Natural killer cell (primary cell): Measurements from ENCODE around the gene CMSS1. TPM values are rescaled to one million over a fixed set of nuclear protein-coding genes. Genes with fewer than 3 reads are reported as not detected.

Experiments used
- ATAC-seq, 3 donors: fragments of 150-1000 bp in 2 of 3; fragments of 200-7000 bp in 1 of 3; cut with Tn5 transposase; 1 replicate in 1 of 3; 2 replicates in 2 of 3; pipeline ENCODE4 v1.10.0; 2021; ENCODE audit warnings: mild to moderate bottlenecking in 2 of 3, moderate library complexity in 2 of 3
- DNase-seq, 2 donors: peaks; one replicate each; pipeline versions ENCODE4 v3.0.0 to v3.0.0-alpha.2; 2013 to 2021; ENCODE audit warnings: mixed read lengths in 1 of 2
- H3K27ac ChIP-seq: one replicate; pipeline ENCODE4 v1.5.1; 2013; ENCODE audit warnings: mild to moderate bottlenecking, low read length
- H3K27me3 ChIP-seq: one replicate; pipeline ENCODE4 v1.6.1; 2013; ENCODE audit warnings: low read length; ENCODE audit not compliant: control insufficient read depth, insufficient read depth
- H3K36me3 ChIP-seq: one replicate; pipeline ENCODE4 v1.6.1; 2013; ENCODE audit warnings: low read length; ENCODE audit not compliant: control insufficient read depth, insufficient read depth
- H3K4me1 ChIP-seq: one replicate; pipeline ENCODE4 v1.6.1; 2013; ENCODE audit warnings: low read length; ENCODE audit not compliant: control insufficient read depth, insufficient read depth
- H3K4me3 ChIP-seq: one replicate; pipeline ENCODE4 v1.5.1; 2013; ENCODE audit warnings: low read length
- H3K9me3 ChIP-seq: one replicate; pipeline ENCODE4 v1.6.1; 2013; ENCODE audit warnings: low read length; ENCODE audit not compliant: control insufficient read depth, insufficient read depth
- H3K27ac Mint-ChIP-seq, 2 donors: one replicate each; pipeline ENCODE4 v1.8.0; 2022; ENCODE audit warnings: mild to moderate bottlenecking in 2 of 2, mixed read lengths in 2 of 2, moderate library complexity in 1 of 2
- H3K27me3 Mint-ChIP-seq, 2 donors: one replicate each; pipeline ENCODE4 v1.8.0; 2022; ENCODE audit warnings: low read depth in 2 of 2, mixed read lengths in 2 of 2
- H3K36me3 Mint-ChIP-seq: one replicate; pipeline ENCODE4 v1.8.0; 2022; ENCODE audit warnings: mixed read lengths
- H3K4me1 Mint-ChIP-seq, 2 donors: one replicate each; pipeline ENCODE4 v1.8.0; 2022; ENCODE audit warnings: mixed read lengths in 2 of 2
- H3K4me3 Mint-ChIP-seq: one replicate; pipeline ENCODE4 v1.8.0; 2022; ENCODE audit warnings: mild to moderate bottlenecking, moderate library complexity, mixed read lengths
- H3K9me3 Mint-ChIP-seq, 2 donors: one replicate each; pipeline ENCODE4 v1.8.0; 2022; ENCODE audit warnings: mixed read lengths in 2 of 2
- CTCF ChIP-seq: fragments of 200-600 bp; IDR thresholded peaks from one replicate; pipeline ENCODE4 v1.8.0; 2022; ENCODE audit warnings: antibody characterized with exemption
- WGBS: methylation state at CpG from one replicate; pipeline ENCODE4 v1.1.7; 2013; ENCODE audit warnings: missing lambda C conversion rate; ENCODE audit not compliant: insufficient coverage; 5-methylcytosine and 5-hydroxymethylcytosine counted together
- intact Hi-C: fragments of 100-400 bp; cut with micrococcal nuclease; formaldehyde crosslinking; loops from one replicate; pipeline ENCODE4 v1.14.2; 2022
- total RNA-seq, 4 donors: library from RNA; stranded (reverse); fragments of 120-200 nt in 1 of 4; gene quantifications; one replicate each; pipeline versions ENCODE4 v1.2.3 to v1.2.4, GENCODE V29; 2013 to 2022

Gene CMSS1
- total RNA-seq, 3 donors from 2014 or later (not counting 1 experiment from before 2014, with no cell fraction given): 7.8 to 12.7 (median 9.2) TPM

GRCh38 chr3:99984139-99984538 is 166.5 kb downstream of the CMSS1 start:
- no peak overlapping the region for H3K27ac ChIP-seq
- no peaks in the 10 kb centered on the region for H3K4me1 ChIP-seq
- no peak for TF ChIP-seq CTCF
- no peak overlapping the region for H3K27ac Mint-ChIP-seq
- no peaks in the 10 kb centered on the region for H3K36me3 ChIP-seq
- no peaks in the 10 kb centered on the region for H3K27me3 ChIP-seq
- H3K4me1 Mint-ChIP-seq: no peaks in the 10 kb centered on the region
- H3K36me3 Mint-ChIP-seq: no peaks in the 10 kb centered on the region
- ATAC-seq: no peak
- H3K4me3 ChIP-seq: no peak overlapping the region
- H3K9me3 Mint-ChIP-seq: no peaks in the 10 kb centered on the region
- H3K27me3 Mint-ChIP-seq: no peaks in the 10 kb centered on the region
- no peaks in the 10 kb centered on the region for H3K9me3 ChIP-seq
- no peak for DNase-seq
- H3K4me3 Mint-ChIP-seq: no peak overlapping the region
- intact Hi-C loops: no loop called here

DNA sequence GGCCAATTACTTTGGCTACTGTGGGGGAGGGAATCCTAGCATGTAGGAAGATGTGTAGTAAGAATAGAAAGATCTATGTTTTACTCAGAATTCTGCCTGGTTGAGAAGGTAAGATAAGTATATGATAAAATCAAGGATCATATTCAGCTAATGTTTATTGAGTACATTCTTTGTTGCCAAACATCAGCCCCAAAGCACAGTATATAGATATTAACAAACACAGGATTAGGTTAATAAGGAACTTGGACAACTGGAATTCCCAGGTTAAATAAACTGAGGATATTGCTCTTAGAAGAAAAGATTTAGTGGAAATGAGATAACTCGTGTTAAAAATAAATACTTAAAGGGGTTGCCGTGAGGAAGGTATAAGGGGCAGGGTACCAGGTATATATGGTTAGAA is 167.0 kb downstream of the CMSS1 start:
- no peak for TF ChIP-seq CTCF
- Histone ChIP-seq H3K27ac (no peak overlapping the region), H3K27me3 (no peaks in the 10 kb centered on the region), H3K36me3 (no peaks in the 10 kb centered on the region), H3K4me3 (no peak overlapping the region), H3K4me1 (no peaks in the 10 kb centered on the region), H3K9me3 (no peaks in the 10 kb centered on the region)
- WGBS: 100% methylated on average over 1 of the region's 2 CpGs
- ATAC-seq (no peak), DNase-seq (no peak)
- H3K4me1 Mint-ChIP-seq: no peaks in the 10 kb centered on the region
- intact Hi-C loops: no loop called here
- no peak overlapping the region for H3K4me3 Mint-ChIP-seq
- no peak overlapping the region for H3K27ac Mint-ChIP-seq
- no peaks in the 10 kb centered on the region for H3K36me3 Mint-ChIP-seq
- H3K9me3 Mint-ChIP-seq: no peaks in the 10 kb centered on the region
- H3K27me3 Mint-ChIP-seq: no peaks in the 10 kb centered on the region

GRCh38 chr3:99990179-99990578 is 172.5 kb downstream of the CMSS1 start:
- Mint-ChIP-seq H3K27ac (no peak overlapping the region), H3K4me3 (no peak overlapping the region), H3K9me3 (peaks cover 3 to 4% of the 10 kb centered on the region in 2 donors), H3K36me3 (peaks cover 12% of the 10 kb centered on the region), H3K4me1 (no peaks in the 10 kb centered on the region), H3K27me3 (no peaks in the 10 kb centered on the region)
- intact Hi-C loops: no loop called here
- DNase-seq (no peak), ATAC-seq (no peak)
- Histone ChIP-seq H3K9me3 (peaks cover 3% of the 10 kb centered on the region), H3K27ac (no peak overlapping the region), H3K27me3 (no peaks in the 10 kb centered on the region), H3K4me1 (no peaks in the 10 kb centered on the region), H3K36me3 (no peaks in the 10 kb centered on the region), H3K4me3 (no peak overlapping the region)
- 91% methylated on average over 1 of the region's 1 CpG for WGBS
- TF ChIP-seq CTCF: no peak

DNA sequence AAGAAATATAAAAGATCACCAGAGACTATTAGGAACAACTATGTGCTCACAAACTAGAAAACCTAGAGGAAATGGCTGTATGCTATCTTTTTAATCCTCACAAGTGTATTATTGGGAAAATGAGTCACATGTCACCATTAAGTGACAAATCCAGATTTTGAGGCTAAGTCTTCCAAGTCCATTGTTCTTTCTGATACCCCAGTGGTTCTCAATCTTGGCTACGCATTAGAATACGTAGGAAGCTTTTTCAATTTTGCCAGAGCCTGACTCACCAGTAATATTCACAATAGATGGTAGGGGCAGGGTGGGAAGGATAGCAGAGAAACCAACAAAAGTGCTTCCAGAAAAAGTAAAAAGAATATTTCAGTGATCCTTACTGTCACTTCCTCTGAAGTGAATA is 179.6 kb downstream of the CMSS1 start:
- no peak for TF ChIP-seq CTCF
- peaks cover 10% of the 10 kb centered on the region for H3K9me3 ChIP-seq
- no peaks in the 10 kb centered on the region for H3K36me3 ChIP-seq
- WGBS: 100% methylated on average over 2 of the region's 2 CpGs
- H3K9me3 Mint-ChIP-seq: peaks cover 4 to 8% of the 10 kb centered on the region in 2 donors
- no peak for DNase-seq
- intact Hi-C loops: no loop called here
- H3K27me3 ChIP-seq: no peaks in the 10 kb centered on the region
- H3K27ac Mint-ChIP-seq: no peak overlapping the region
- no peak overlapping the region for H3K4me3 ChIP-seq
- no peak overlapping the region for H3K27ac ChIP-seq
- peaks cover 12% of the 10 kb centered on the region for H3K36me3 Mint-ChIP-seq
- H3K4me3 Mint-ChIP-seq: no peak overlapping the region
- H3K27me3 Mint-ChIP-seq: no peaks in the 10 kb centered on the region
- no peaks in the 10 kb centered on the region for H3K4me1 Mint-ChIP-seq
- H3K4me1 ChIP-seq: no peaks in the 10 kb centered on the region
- no peak for ATAC-seq
